SK-N-SH treated with all-trans-retinoic acid at 6 μM for 48 hours (cell line): Measurements from ENCODE around the gene FMNL1.

Experiments used
- ATAC-seq: fragments of 200-7000 bp; cut with Tn5 transposase; 3 replicates; pipeline ENCODE4 v1.9.1; 2020; ENCODE audit warnings: mild to moderate bottlenecking, moderate library complexity
- ARNTL ChIP-seq: fragments of 450-650 bp; formaldehyde crosslinking; IDR thresholded peaks from 2 replicates; pipeline ENCODE4 v1.5.0; 2020; ENCODE audit warnings: low read depth, mild to moderate bottlenecking, moderate library complexity, borderline replicate concordance
- BACH2 ChIP-seq: fragments of 250-450 bp; sonication (Bioruptor Pico); IDR thresholded peaks from 2 replicates; pipeline ENCODE4 v1.9.0; 2021; ENCODE audit warnings: mild to moderate bottlenecking, borderline replicate concordance
- CSDC2 ChIP-seq: fragments of 250-450 bp; sonication (Bioruptor Pico); IDR thresholded peaks from 2 replicates; pipeline ENCODE4 v1.5.0; 2020; ENCODE audit warnings: mild to moderate bottlenecking, moderate library complexity
- ESRRG ChIP-seq: fragments of 250-450 bp; sonication (Bioruptor Pico); IDR thresholded peaks from 2 replicates; pipeline ENCODE4 v1.6.1; 2021; ENCODE audit warnings: mild to moderate bottlenecking
- GLIS3 ChIP-seq: fragments of 250-450 bp; sonication (Bioruptor Pico); IDR thresholded peaks from 2 replicates; pipeline ENCODE4 v1.5.0; 2020; ENCODE audit warnings: mild to moderate bottlenecking, moderate library complexity
- ISL1 ChIP-seq: fragments of 250-450 bp; sonication (Bioruptor Pico); IDR thresholded peaks from 2 replicates; pipeline ENCODE4 v2.1.2; 2022; ENCODE audit warnings: mild to moderate bottlenecking, moderate library complexity
- OSR1 ChIP-seq: fragments of 250-450 bp; sonication (Bioruptor Pico); IDR thresholded peaks from 2 replicates; pipeline ENCODE4 v1.8.0; 2022; ENCODE audit warnings: moderate library complexity, mild to moderate bottlenecking, inconsistent platforms
- PATZ1 ChIP-seq: fragments of 250-450 bp; sonication (Bioruptor Pico); IDR thresholded peaks from 2 replicates; pipeline ENCODE4 v1.8.0; 2020; ENCODE audit warnings: mild to moderate bottlenecking, moderate library complexity, borderline replicate concordance
- POU6F1 ChIP-seq: fragments of 250-450 bp; sonication (Bioruptor Pico); IDR thresholded peaks from 2 replicates; pipeline ENCODE4 v1.8.0; 2021; ENCODE audit warnings: low read depth, mild to moderate bottlenecking, moderate library complexity, borderline replicate concordance
- PPARA ChIP-seq: fragments of 250-450 bp; sonication (Bioruptor Pico); IDR thresholded peaks from 2 replicates; pipeline ENCODE4 v1.5.0; 2020; ENCODE audit warnings: mild to moderate bottlenecking, borderline replicate concordance
- RARB ChIP-seq: fragments of 250-450 bp; sonication (Bioruptor Pico); IDR thresholded peaks from 2 replicates; pipeline ENCODE4 v1.8.0; 2021; ENCODE audit warnings: mild to moderate bottlenecking, moderate library complexity
- SNAI2 ChIP-seq: fragments of 250-450 bp; sonication (Bioruptor Pico); IDR thresholded peaks from 2 replicates; pipeline ENCODE4 v1.5.0; 2020; ENCODE audit warnings: mild to moderate bottlenecking, moderate library complexity
- TOX ChIP-seq: fragments of 250-450 bp; sonication (Bioruptor Pico); IDR thresholded peaks from 2 replicates; pipeline ENCODE4 v1.8.0; 2021; ENCODE audit warnings: mild to moderate bottlenecking, moderate library complexity, borderline replicate concordance
- TSHZ2 ChIP-seq: fragments of 250-450 bp; sonication (Bioruptor Pico); IDR thresholded peaks from 2 replicates; pipeline ENCODE4 v1.5.0; 2020; ENCODE audit warnings: mild to moderate bottlenecking, moderate library complexity
- ZFP3 ChIP-seq: fragments of 250-450 bp; sonication (Bioruptor Pico); IDR thresholded peaks from 2 replicates; pipeline ENCODE4 v1.5.0; 2020; ENCODE audit warnings: mild to moderate bottlenecking, moderate library complexity
- ZFP30 ChIP-seq: fragments of 450-650 bp; formaldehyde crosslinking; IDR thresholded peaks from 2 replicates; pipeline ENCODE4 v1.5.0; 2022; ENCODE audit warnings: mild to moderate bottlenecking, moderate library complexity
- ZNF565 ChIP-seq: fragments of 450-650 bp; formaldehyde crosslinking; conservative IDR thresholded peaks from 2 replicates; pipeline ENCODE4 v1.5.0; 2020; ENCODE audit warnings: low read depth, mild to moderate bottlenecking, moderate library complexity
- ZNF70 ChIP-seq: fragments of 450-650 bp; formaldehyde crosslinking; IDR thresholded peaks from 2 replicates; pipeline ENCODE4 v1.5.0; 2020; ENCODE audit warnings: mild to moderate bottlenecking, moderate library complexity
- ZNF8 ChIP-seq: fragments of 450-650 bp; formaldehyde crosslinking; IDR thresholded peaks from 2 replicates; pipeline ENCODE4 v1.5.0; 2020; ENCODE audit warnings: mild to moderate bottlenecking, moderate library complexity
- TF ChIP-seq, protein P1 (sequence below): fragments of 250-450 bp; sonication (Bioruptor Pico); IDR thresholded peaks from 2 replicates; pipeline ENCODE4 v1.5.1; 2020; ENCODE audit warnings: low read depth, mild to moderate bottlenecking, moderate library complexity
- TF ChIP-seq, protein P2 (sequence below): fragments of 250-450 bp; sonication (Bioruptor Pico); IDR thresholded peaks from 2 replicates; pipeline ENCODE4 v1.5.1; 2021; ENCODE audit warnings: mild to moderate bottlenecking, moderate library complexity

FMNL1 gene

GRCh38 chr17:45177563-45177962, 44.1 kb upstream of the FMNL1 start (continued):
- TF ChIP-seq, protein P1, sequence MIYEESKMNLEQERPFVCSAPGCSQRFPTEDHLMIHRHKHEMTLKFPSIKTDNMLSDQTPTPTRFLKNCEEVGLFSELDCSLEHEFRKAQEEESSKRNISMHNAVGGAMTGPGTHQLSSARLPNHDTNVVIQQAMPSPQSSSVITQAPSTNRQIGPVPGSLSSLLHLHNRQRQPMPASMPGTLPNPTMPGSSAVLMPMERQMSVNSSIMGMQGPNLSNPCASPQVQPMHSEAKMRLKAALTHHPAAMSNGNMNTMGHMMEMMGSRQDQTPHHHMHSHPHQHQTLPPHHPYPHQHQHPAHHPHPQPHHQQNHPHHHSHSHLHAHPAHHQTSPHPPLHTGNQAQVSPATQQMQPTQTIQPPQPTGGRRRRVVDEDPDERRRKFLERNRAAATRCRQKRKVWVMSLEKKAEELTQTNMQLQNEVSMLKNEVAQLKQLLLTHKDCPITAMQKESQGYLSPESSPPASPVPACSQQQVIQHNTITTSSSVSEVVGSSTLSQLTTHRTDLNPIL = no peak
- no peak for TF ChIP-seq ARNTL (CRISPR knock-in tag)
- no peak for TF ChIP-seq ZNF565
- TF ChIP-seq TOX = no peak
- no peak for TF ChIP-seq ZFP30
- TF ChIP-seq GLIS3 (CRISPR knock-in tag) = no peak
- no peak for TF ChIP-seq ZNF70

GRCh38 chr17:45184144-45184543, 37.5 kb upstream of the FMNL1 start:
- no peak for ATAC-seq
- no peak for TF ChIP-seq ISL1 (CRISPR knock-in tag)
- no peak for TF ChIP-seq ESRRG
- no peak for TF ChIP-seq RARB (CRISPR knock-in tag)
- TF ChIP-seq ZNF565 = no peak
- TF ChIP-seq ARNTL (CRISPR knock-in tag) = no peak
- TF ChIP-seq PPARA (CRISPR knock-in tag) = no peak
- no peak for TF ChIP-seq POU6F1 (CRISPR knock-in tag)
- TF ChIP-seq ZFP3 (CRISPR knock-in tag) = no peak
- no peak for TF ChIP-seq SNAI2 (CRISPR knock-in tag)

GRCh38 chr17:45186801-45187354, 34.8 kb upstream of the FMNL1 start:
- TF ChIP-seq, protein P1 = no peak
- no peak for TF ChIP-seq PPARA (CRISPR knock-in tag)
- TF ChIP-seq ESRRG = no peak
- no peak for TF ChIP-seq ZFP3 (CRISPR knock-in tag)
- no peak for TF ChIP-seq OSR1
- no peak for TF ChIP-seq TOX
- no peak for TF ChIP-seq ZNF70
- TF ChIP-seq, protein P2, sequence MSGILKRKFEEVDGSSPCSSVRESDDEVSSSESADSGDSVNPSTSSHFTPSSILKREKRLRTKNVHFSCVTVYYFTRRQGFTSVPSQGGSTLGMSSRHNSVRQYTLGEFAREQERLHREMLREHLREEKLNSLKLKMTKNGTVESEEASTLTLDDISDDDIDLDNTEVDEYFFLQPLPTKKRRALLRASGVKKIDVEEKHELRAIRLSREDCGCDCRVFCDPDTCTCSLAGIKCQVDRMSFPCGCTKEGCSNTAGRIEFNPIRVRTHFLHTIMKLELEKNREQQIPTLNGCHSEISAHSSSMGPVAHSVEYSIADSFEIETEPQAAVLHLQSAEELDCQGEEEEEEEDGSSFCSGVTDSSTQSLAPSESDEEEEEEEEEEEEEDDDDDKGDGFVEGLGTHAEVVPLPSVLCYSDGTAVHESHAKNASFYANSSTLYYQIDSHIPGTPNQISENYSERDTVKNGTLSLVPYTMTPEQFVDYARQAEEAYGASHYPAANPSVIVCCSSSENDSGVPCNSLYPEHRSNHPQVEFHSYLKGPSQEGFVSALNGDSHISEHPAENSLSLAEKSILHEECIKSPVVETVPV (CRISPR knock-in tag) = no peak
- no peak for TF ChIP-seq POU6F1 (CRISPR knock-in tag)
- TF ChIP-seq TSHZ2 = no peak
- no peak for TF ChIP-seq ZFP30
- TF ChIP-seq BACH2 (CRISPR knock-in tag) = no peak
- no peak for TF ChIP-seq CSDC2 (CRISPR knock-in tag)
- TF ChIP-seq ARNTL (CRISPR knock-in tag) = no peak
- no peak for TF ChIP-seq RARB (CRISPR knock-in tag)
- TF ChIP-seq ISL1 (CRISPR knock-in tag) = no peak
- no peak for TF ChIP-seq PATZ1
- no peak for TF ChIP-seq ZNF565
- no peak for TF ChIP-seq ZNF8 (CRISPR knock-in tag)
- TF ChIP-seq GLIS3 (CRISPR knock-in tag) = no peak
- ATAC-seq = no peak
